ENCODE measurements around the gene ME1.

The ME1 gene

DNA sequence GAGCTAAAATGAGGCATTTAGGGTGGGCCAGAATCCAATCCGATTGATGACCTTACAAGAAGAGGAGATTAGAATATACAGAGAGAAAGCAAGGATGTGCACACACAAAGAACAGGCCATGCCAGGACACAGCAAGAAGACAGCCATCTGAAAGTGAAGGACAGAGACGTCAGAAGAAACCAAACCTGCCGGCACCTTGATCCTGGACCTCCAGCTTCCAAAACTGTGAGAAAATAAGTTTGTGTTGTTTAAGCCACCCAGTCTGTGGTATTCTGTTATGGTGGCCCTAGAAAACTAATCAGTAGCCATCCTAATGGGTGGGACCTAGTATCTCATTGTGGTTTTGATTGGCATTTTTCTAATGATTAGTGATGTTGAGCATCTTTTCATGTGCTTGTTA is 39.7 kb upstream of the ME1 start:
- H3K4me3 ChIP-seq (ENCODE audit: low read depth, low read length) = no peak overlapping the region
- no peak for DNase-seq (ENCODE audit: low read depth)
- TF ChIP-seq, protein P1, sequence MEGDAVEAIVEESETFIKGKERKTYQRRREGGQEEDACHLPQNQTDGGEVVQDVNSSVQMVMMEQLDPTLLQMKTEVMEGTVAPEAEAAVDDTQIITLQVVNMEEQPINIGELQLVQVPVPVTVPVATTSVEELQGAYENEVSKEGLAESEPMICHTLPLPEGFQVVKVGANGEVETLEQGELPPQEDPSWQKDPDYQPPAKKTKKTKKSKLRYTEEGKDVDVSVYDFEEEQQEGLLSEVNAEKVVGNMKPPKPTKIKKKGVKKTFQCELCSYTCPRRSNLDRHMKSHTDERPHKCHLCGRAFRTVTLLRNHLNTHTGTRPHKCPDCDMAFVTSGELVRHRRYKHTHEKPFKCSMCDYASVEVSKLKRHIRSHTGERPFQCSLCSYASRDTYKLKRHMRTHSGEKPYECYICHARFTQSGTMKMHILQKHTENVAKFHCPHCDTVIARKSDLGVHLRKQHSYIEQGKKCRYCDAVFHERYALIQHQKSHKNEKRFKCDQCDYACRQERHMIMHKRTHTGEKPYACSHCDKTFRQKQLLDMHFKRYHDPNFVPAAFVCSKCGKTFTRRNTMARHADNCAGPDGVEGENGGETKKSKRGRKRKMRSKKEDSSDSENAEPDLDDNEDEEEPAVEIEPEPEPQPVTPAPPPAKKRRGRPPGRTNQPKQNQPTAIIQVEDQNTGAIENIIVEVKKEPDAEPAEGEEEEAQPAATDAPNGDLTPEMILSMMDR (IDR thresholded peaks at IDR 0.05; ENCODE audit: low read depth, low read length, missing control alignments) = no peak

- DNase-seq (ENCODE audit: low read depth) = no peak
Observed at GRCh38 chr6:83470001-83470400, 39.1 kb upstream of the ME1 start.

DNA sequence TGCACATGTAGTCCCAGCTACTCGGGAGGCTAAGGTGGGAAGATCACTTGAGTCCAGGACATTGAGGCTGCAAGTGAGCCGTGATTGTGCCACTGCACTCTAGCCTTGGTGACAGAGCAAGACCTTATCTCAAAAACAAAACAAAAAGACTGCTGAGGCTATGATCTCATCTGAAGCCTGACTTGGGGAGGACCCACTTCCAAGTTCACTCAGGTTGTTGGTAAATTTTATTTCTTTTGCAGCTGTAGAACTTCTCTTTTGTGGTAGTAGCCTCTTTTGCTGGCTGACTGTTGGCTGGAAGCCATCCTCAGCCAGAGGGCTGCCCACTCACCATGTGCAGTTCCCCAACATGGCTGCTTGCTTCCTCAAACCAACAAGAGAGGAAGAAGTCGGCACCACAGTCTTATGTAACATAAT is 36.8 kb upstream of the ME1 start:
- H3K4me3 ChIP-seq (ENCODE audit: low read depth, low read length) = no peak overlapping the region
- TF ChIP-seq, protein P1 (IDR thresholded peaks at IDR 0.05; ENCODE audit: low read depth, low read length, missing control alignments) = no peak

More at GRCh38 chr6:83470001-83470400, 39.1 kb upstream of the ME1 start:
- no peak overlapping the region for H3K4me3 ChIP-seq (ENCODE audit: low read depth, low read length)
- TF ChIP-seq, protein P1 (IDR thresholded peaks at IDR 0.05; ENCODE audit: low read depth, low read length, missing control alignments) = no peak

GRCh38 chr6:83466328-83466727 is 35.5 kb upstream of the ME1 start:
- TF ChIP-seq, protein P1 (IDR thresholded peaks at IDR 0.05; ENCODE audit: low read depth, low read length, missing control alignments) = no peak
- H3K4me3 ChIP-seq (ENCODE audit: low read depth, low read length) = no peak overlapping the region
- DNase-seq (ENCODE audit: low read depth) = no peak

More for the DNA sequence above, 36.8 kb upstream of the ME1 start:
- no peak for DNase-seq (ENCODE audit: low read depth)

DNA sequence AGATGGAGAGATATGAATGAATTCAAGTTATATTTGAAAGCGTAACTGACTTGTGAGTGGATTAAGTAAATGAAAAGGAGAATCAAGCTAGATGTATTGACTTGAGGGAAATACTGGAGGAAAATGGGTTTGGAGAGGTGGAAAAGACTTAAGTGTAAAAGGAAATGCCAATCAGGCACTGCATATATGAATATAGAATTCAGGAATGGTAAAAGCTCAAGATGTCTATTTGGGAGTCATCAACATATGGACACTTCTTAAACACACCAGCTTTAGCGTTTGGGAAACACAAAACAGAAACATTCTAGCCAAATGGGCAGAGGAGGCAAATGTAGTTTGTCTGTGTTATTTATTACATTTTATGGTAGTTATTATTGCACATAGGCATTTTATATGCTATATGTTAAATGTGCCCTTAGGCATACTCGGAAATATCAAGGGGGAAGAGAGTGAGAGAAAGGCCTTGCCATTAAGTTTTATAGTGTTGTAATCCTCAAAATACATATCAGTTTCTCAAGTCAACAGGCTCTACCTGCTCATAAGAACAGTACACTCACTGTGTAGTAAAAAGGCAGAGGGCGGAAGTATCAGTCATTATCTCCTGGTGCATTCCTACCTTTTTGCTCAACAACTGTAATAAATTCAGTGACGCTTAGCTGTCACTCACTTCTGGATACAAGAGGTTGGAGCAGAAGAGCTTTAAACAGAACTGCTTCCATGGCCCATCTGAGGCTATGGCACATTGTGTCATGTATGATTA is 33.7 kb upstream of the ME1 start:
- H3K4me3 ChIP-seq (ENCODE audit: low read depth, low read length) = no peak overlapping the region
- DNase-seq (ENCODE audit: low read depth) = no peak

DNA sequence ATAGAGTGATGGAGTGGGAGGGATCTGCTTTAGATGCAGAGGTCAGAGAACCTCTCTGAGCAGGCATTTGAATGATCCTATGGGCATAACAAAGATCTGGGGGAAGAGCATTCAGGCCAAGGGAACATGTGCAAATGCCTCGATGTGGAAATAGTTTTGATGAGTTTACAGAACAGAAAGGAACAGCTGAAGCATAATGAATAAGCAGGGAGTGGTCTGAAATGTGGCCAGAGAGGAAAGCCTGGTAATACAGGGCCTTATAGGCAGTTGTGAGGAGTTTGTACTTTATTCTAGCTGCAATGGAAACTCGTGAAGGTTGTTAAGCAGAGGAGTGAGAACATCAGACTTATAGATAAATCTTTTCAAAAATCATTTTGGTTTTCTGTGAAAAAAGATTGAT is 33.0 kb upstream of the ME1 start:
- no peak for DNase-seq (ENCODE audit: low read depth)
- H3K4me3 ChIP-seq (ENCODE audit: low read depth, low read length) = no peak overlapping the region
- TF ChIP-seq, protein P1 (IDR thresholded peaks at IDR 0.05; ENCODE audit: low read depth, low read length, missing control alignments) = no peak

More for the DNA sequence above, 33.7 kb upstream of the ME1 start:
- TF ChIP-seq, protein P1 (IDR thresholded peaks at IDR 0.05; ENCODE audit: low read depth, low read length, missing control alignments) = no peak

GRCh38 chr6:83462524-83462923 is 31.7 kb upstream of the ME1 start:
- no peak overlapping the region for H3K4me3 ChIP-seq (ENCODE audit: low read depth, low read length)
- DNase-seq (ENCODE audit: low read depth) = no peak
- TF ChIP-seq, protein P1 (IDR thresholded peaks at IDR 0.05; ENCODE audit: low read depth, low read length, missing control alignments) = no peak

Data from GM12864 (cell line).